Limb (tissue), 2 donors: ENCODE data around the gene TPP1.

Experiments used
- DNase-seq, 2 donors: peaks; one replicate each; pipeline ENCODE4 v3.0.0-alpha.2; 2016; ENCODE audit errors: extremely low spot score in 2 of 2

The TPP1 gene

DNA sequence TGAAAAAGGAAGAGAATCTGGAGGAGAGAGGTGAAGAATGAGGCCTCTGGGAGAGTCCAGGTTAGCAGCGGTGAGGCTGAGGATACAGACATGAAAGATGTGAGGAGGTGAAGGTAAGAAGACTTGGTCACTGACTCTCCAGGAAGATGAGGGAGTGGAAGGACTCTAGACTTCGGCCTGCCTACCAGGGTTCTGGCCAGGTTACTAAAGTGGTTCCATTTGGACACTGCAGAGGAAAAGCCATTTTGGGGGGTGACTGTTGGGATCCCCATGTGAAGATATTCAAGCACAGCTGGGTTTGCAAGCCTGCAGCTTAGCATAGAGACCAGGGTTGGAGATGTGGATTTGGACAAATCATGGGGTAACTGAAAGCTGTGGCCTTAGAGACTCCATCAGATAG, 28.6 kb upstream of the TPP1 start:
- no peak for DNase-seq

GRCh38 chr11:6646918-6647679, 27.9 kb upstream of the TPP1 start:
- DNase-seq = peak; percentile 63 to 65

DNA sequence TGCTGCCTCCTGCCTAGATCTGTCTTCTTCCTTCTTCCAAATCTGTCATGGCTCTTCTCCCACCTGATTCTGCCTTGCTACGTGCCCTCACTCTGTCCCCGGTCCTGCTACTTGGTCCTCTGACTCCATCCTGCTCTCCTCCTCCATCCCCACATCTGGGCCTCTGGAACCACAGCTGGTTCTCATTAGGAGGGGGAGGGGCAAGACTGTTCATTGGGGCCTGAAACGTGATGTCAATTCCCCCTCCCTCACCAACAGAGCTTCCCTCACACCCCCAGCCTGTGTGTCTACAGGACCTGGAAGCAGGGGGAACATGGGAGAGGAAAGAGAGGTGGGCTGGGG, 27.3 kb upstream of the TPP1 start:
- DNase-seq = peak; percentile 84 to 88

DNA sequence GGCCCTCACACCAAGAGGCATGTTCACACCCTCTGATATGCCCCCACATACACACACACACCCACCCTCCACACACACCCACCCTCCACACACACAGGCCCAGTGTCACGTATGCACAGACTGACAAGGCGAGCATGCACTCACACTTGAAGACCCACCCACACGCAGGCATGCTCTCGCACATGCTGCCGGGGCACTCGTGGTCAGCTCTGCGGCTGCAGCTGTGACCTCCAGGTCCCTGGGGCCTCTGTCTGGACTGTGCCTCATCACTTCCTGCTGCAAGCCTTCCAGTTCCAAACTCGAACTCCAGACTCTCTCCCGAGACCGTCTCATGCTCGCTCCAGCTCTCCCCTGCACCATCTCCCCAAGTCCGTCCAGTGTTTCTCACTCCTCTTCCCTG, 26.8 kb upstream of the TPP1 start:
- DNase-seq = peak in 1 of 2 donors; percentile 44

- DNase-seq = no peak
These were observed 23.7 kb upstream of the TPP1 start for GRCh38 chr11:6642957-6643356.

GRCh38 chr11:6640985-6641701, 21.9 kb upstream of the TPP1 start:
- no peak for DNase-seq

DNA sequence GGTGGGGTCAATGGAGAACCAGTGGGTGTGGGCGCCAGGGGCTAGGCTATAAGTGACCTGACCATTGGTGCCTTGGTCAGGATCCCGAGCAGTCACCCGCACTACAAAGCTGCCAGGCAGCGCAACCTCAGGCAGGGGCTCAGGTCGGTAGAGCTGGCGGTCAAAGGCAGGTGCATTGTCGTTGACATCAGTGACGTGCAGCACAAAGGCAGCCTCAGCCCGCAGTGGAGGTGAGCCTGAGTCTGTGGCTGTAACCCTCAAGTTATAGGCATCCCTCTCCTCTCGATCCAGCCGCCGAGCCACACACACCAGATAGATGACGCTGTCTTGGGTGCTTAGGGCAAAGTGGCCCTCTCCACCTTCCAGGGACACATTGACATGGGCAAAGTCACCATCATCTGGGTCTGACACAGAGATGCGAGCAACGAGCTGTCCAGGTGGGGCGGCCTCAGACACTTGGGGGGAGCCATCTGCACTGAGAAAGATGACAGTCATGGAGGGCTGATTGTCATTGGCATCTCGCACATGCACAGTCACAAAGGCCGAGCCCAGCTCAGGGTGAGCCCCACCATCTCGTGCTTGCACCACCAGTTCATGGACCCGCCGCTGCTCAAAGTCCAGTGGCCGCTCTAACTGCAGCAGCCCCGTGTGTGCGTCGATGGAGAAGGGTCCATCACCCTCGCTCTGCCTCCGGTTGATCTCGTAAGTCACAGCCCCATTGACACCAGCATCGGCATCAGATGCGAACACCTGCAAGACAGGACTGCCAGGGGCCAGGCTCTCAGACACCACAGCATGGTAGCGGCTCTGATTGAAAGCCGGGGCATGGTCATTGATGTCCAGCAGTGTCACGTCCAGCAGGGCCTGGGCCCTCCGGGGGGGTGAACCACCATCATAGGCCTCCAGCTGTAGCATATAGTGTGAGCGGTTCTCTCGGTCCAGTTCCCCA, 21.1 kb upstream of the TPP1 start:
- no peak for DNase-seq

- no peak for DNase-seq
These were observed 19.2 kb upstream of the TPP1 start for GRCh38 chr11:6638429-6638828.

- DNase-seq = no peak
These were observed 18.6 kb upstream of the TPP1 start for GRCh38 chr11:6637871-6638270.

DNA sequence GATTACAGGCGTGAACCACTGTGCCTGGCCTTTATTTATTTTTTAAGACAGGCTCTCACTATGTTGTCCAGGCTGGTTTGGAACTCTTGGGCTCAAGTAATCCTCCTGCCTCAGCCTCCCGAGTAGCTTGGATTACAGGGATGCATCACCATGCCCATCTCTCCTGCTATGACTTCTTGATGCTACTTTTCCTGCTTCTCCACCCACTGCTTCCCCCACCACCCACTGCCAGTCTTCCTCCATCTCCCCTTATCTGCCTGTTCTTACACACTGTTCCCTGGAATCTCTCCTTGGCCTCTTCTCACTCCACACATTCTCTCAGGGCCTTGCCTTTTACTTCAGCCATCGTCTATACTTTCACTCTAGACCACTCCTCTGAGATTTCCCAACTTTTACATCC, 17.3 kb upstream of the TPP1 start:
- DNase-seq = no peak

- no peak for DNase-seq
These were observed 16.1 kb upstream of the TPP1 start for GRCh38 chr11:6635082-6635932.

DNA sequence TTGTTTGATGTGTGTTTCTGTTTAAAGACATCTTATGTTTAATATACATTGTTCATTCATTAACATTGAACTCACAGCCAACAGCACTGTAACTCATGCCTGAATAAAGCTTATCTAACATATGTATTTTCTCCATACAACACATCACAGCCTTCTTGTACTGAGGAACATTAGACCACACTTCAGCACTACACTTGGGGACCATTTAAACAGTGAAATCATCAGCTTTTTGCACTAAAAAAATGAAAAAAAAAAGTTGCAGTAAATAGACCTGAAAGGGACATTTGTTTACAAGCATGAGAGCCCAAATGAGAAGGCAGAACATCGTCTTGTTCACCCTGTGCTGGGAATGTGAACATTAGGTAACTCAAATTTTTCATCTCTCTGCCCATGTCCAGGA, 15.3 kb upstream of the TPP1 start:
- no peak for DNase-seq

DNA sequence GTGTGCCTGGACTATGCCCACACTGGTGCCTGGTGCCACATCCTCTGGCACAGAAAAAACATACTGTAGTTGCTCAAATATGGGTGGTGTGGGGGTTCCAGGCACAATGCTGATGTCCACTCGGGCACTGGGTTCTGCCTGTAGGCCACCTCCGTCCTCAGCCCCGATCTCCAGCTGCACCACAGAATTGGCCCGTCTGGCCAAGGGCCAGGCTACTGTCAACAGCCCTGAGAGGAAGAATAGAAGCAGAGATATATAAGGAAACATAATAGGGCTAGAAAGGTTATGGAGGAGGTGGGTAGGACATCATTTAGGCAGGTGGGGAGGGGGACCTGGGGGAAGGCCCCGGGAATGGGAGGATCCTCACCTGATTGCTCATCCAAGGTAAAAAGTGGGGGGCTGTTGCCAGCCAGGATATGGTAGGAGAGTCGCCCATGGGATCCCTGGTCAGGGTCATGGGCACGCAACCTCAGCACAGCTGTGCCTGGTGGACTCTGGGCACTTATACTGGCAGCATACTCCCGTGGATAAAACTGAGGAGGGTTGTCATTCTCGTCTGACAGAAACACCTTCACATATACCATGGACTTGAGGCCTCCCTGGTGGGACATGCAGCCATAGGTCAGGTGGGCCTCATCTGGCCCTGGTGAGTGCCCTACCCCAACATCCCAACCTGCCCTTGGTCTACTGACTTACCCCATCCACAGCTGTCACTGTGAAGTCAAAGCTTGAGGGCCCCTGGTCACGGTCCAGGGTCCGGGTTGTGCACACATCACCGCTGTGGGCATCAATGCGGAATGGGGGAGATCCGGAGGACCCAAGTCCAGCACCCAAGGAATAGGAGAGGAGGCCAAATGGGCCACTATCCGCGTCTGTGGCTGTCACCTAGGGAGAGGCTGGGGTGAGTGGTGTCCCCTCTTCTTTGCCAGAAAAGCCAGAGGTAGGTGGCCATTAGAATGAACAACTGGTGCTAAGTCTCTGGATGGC, 14.5 kb upstream of the TPP1 start:
- DNase-seq = peak in 1 of 2 donors; percentile 15

- DNase-seq = peak in 1 of 2 donors; percentile 19
These were observed 13.2 kb upstream of the TPP1 start for GRCh38 chr11:6632116-6633073.

DNA sequence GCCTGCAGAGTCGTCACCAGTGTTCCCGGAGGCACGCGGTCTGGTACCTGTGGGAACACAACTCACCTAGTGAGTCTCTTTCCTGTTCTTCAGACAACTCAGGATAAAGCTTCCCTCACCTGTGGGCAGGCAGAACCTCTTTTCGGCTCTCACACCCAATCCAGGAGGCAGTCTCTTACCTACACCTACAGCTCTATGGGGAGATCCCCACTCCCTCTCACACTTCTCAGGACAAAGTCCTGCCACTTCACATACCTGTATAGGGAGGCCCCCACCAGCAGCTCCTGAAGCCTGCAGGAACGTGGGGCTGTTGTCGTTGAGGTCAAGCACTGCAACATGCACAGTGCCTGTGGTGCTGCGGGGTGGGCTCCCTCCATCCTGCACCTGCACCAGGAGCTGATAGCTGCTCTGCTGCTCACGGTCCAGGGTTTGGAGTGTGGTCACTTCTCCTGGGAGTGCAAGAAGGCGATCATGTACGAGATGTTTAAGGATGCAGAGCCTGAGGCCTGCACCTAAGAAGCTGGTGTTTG, 12.2 kb upstream of the TPP1 start:
- DNase-seq = peak in 1 of 2 donors; percentile 14

GRCh38 chr11:6630632-6631291, 11.5 kb upstream of the TPP1 start:
- peak in 1 of 2 donors; percentile 33 for DNase-seq

GRCh38 chr11:6629892-6630631, 10.8 kb upstream of the TPP1 start:
- peak in 1 of 2 donors; percentile 22 for DNase-seq
